ENCODE measurements around the gene TBC1D19.

DNA sequence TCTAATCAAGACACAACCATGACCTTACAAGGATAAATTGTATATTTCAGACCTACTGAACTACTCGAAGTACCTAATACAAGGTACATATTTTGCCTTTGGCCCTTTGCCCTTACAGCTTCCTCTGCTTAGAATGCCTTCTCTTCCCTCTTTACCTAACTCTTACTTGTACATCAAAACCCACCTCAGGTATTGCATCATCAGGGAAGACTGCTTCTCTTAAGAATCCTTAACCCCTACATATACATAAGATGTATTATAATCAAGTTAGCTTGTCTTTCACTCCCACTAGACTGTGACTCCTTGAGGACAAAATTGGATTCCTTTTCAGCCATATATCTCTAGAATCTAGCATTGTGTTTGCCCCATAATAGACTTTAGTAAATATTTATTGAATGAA is 175.0 kb downstream of the TBC1D19 start:
- TF ChIP-seq, protein P1, sequence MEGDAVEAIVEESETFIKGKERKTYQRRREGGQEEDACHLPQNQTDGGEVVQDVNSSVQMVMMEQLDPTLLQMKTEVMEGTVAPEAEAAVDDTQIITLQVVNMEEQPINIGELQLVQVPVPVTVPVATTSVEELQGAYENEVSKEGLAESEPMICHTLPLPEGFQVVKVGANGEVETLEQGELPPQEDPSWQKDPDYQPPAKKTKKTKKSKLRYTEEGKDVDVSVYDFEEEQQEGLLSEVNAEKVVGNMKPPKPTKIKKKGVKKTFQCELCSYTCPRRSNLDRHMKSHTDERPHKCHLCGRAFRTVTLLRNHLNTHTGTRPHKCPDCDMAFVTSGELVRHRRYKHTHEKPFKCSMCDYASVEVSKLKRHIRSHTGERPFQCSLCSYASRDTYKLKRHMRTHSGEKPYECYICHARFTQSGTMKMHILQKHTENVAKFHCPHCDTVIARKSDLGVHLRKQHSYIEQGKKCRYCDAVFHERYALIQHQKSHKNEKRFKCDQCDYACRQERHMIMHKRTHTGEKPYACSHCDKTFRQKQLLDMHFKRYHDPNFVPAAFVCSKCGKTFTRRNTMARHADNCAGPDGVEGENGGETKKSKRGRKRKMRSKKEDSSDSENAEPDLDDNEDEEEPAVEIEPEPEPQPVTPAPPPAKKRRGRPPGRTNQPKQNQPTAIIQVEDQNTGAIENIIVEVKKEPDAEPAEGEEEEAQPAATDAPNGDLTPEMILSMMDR (IDR thresholded peaks at IDR 0.05 in 4 of 5, conservative IDR thresholded peaks at IDR 0.05 in 1 of 5) = no peak
- TF ChIP-seq POLR2A (IDR thresholded peaks at IDR 0.05) = no peak
